ENCODE results near the gene DAGLA. TPM values are rescaled to one million over a fixed set of nuclear protein-coding genes. Genes with fewer than 3 reads are reported as not detected.

Gene DAGLA
- total RNA-seq, 1 donor from 2014 or later: 5.1 TPM

- H3K4me3 Mint-ChIP-seq (ENCODE audit: unreplicated experiment): no peak overlapping the region
- no peak overlapping the region for H3K27ac Mint-ChIP-seq (ENCODE audit: unreplicated experiment)
- no peak for DNase-seq (ENCODE audit: extremely low spot score, unreplicated experiment)
- no peaks in the 10 kb centered on the region for H3K9me3 Mint-ChIP-seq (ENCODE audit: unreplicated experiment)
- H3K4me1 Mint-ChIP-seq (ENCODE audit: unreplicated experiment): peaks cover 2% of the 10 kb centered on the region
- H3K36me3 Mint-ChIP-seq (ENCODE audit: unreplicated experiment): no peaks in the 10 kb centered on the region
- TF ChIP-seq CTCF (IDR thresholded peaks at IDR 0.05): no peak
- H3K27me3 Mint-ChIP-seq (ENCODE audit: unreplicated experiment): no peaks in the 10 kb centered on the region
Observed at GRCh38 chr11:61762223-61762615, 82.0 kb downstream of the DAGLA start.

- Mint-ChIP-seq H3K4me1 (ENCODE audit: unreplicated experiment) (peaks cover 2% of the 10 kb centered on the region), H3K4me3 (ENCODE audit: unreplicated experiment) (no peak overlapping the region), H3K9me3 (ENCODE audit: unreplicated experiment) (no peaks in the 10 kb centered on the region), H3K27ac (ENCODE audit: unreplicated experiment) (no peak overlapping the region), H3K27me3 (ENCODE audit: unreplicated experiment) (no peaks in the 10 kb centered on the region), H3K36me3 (ENCODE audit: unreplicated experiment) (no peaks in the 10 kb centered on the region)
- DNase-seq (ENCODE audit: extremely low spot score, unreplicated experiment): no peak
- no peak for TF ChIP-seq CTCF (IDR thresholded peaks at IDR 0.05)
Observed at GRCh38 chr11:61762798-61763197, 82.6 kb downstream of the DAGLA start.

GRCh38 chr11:61763930-61764605 is 83.9 kb downstream of the DAGLA start:
- H3K27ac Mint-ChIP-seq (ENCODE audit: unreplicated experiment): no peak overlapping the region
- H3K36me3 Mint-ChIP-seq (ENCODE audit: unreplicated experiment): no peaks in the 10 kb centered on the region
- no peak for DNase-seq (ENCODE audit: extremely low spot score, unreplicated experiment)
- H3K4me3 Mint-ChIP-seq (ENCODE audit: unreplicated experiment): no peak overlapping the region
- no peaks in the 10 kb centered on the region for H3K27me3 Mint-ChIP-seq (ENCODE audit: unreplicated experiment)
- H3K9me3 Mint-ChIP-seq (ENCODE audit: unreplicated experiment): no peaks in the 10 kb centered on the region
- no peak for TF ChIP-seq CTCF (IDR thresholded peaks at IDR 0.05)
- H3K4me1 Mint-ChIP-seq (ENCODE audit: unreplicated experiment): peaks cover 2% of the 10 kb centered on the region

GRCh38 chr11:61764606-61765260 is 84.5 kb downstream of the DAGLA start:
- no peak overlapping the region for H3K4me3 Mint-ChIP-seq (ENCODE audit: unreplicated experiment)
- H3K27me3 Mint-ChIP-seq (ENCODE audit: unreplicated experiment): no peaks in the 10 kb centered on the region
- H3K27ac Mint-ChIP-seq (ENCODE audit: unreplicated experiment): no peak overlapping the region
- H3K4me1 Mint-ChIP-seq (ENCODE audit: unreplicated experiment): peaks cover 4% of the 10 kb centered on the region
- TF ChIP-seq CTCF (IDR thresholded peaks at IDR 0.05): no peak
- no peak for DNase-seq (ENCODE audit: extremely low spot score, unreplicated experiment)
- H3K9me3 Mint-ChIP-seq (ENCODE audit: unreplicated experiment): no peaks in the 10 kb centered on the region
- no peaks in the 10 kb centered on the region for H3K36me3 Mint-ChIP-seq (ENCODE audit: unreplicated experiment)

- Mint-ChIP-seq H3K36me3 (ENCODE audit: unreplicated experiment) (no peaks in the 10 kb centered on the region), H3K9me3 (ENCODE audit: unreplicated experiment) (no peaks in the 10 kb centered on the region), H3K27ac (ENCODE audit: unreplicated experiment) (no peak overlapping the region), H3K4me3 (ENCODE audit: unreplicated experiment) (no peak overlapping the region), H3K4me1 (ENCODE audit: unreplicated experiment) (peaks cover 5% of the 10 kb centered on the region), H3K27me3 (ENCODE audit: unreplicated experiment) (no peaks in the 10 kb centered on the region)
- no peak for TF ChIP-seq CTCF (IDR thresholded peaks at IDR 0.05)
- no peak for DNase-seq (ENCODE audit: extremely low spot score, unreplicated experiment)
Observed at GRCh38 chr11:61765550-61766253, 85.5 kb downstream of the DAGLA start.
